T-helper 2 cell treated with Interferon-gamma antibody and Interleukin-4, amounts not matched to agents 5 μg/mL and 100 μg/mL, for 36 hours (primary cell): ENCODE data around the gene NOTCH1.

Experiments
- DNase-seq: peaks from one replicate; pipeline ENCODE4 v3.0.0; 2021; ENCODE audit warnings: low spot score
- H3K27ac Mint-ChIP-seq: one replicate; pipeline ENCODE4 v1.8.0; 2021; ENCODE audit warnings: mild to moderate bottlenecking, mixed read lengths
- H3K27me3 Mint-ChIP-seq: one replicate; pipeline ENCODE4 v1.8.0; 2021; ENCODE audit warnings: low read depth, mixed read lengths
- H3K36me3 Mint-ChIP-seq: one replicate; pipeline ENCODE4 v1.8.0; 2021; ENCODE audit warnings: low read depth, mixed read lengths
- H3K4me1 Mint-ChIP-seq: one replicate; pipeline ENCODE4 v1.8.0; 2021; ENCODE audit warnings: low read depth, mixed read lengths
- H3K4me3 Mint-ChIP-seq: one replicate; pipeline ENCODE4 v1.8.0; 2022; ENCODE audit warnings: mild to moderate bottlenecking, moderate library complexity, mixed read lengths
- H3K9me3 Mint-ChIP-seq: one replicate; pipeline ENCODE4 v1.8.0; 2021; ENCODE audit warnings: mixed read lengths

NOTCH1 gene

DNA sequence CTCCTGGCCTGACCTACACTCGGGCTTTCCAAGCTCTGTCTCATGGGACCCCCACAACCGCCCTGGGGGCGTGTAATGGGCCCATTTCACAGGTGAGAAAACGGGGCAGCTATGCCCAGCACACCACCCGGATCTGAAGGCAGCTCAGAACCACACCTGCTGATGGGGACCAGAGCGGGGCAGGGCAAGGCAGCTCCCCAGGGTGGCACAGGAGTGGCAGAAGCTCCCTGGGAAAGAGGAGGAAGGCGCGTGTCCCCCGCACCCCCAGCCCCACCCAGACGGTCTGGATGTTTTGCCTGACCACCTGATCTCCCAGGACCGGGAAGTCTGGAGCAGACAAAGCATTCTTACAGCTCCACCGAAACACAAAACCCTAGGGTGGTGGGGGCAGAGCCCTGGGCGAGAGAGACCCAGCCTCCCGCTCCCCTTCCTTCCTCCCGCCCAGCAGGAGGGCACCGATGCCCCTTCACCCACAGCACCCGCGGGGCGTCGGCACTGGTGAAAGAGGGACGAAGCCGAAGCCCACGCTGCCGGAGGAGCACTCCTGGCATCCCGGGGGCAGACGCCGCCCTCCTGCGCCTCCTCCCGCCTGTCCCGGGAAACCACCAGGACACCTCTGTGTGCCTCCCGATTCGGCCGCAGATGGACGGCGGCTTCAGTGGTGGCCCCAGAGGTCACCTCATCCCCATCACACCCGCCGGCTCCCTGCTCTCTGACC, 14.5 kb downstream of the NOTCH1 start:
- no peaks in the 10 kb centered on the region for H3K9me3 Mint-ChIP-seq
- H3K4me1 Mint-ChIP-seq: peaks cover 27% of the 10 kb centered on the region
- peaks cover 10% of the 10 kb centered on the region for H3K36me3 Mint-ChIP-seq
- H3K27me3 Mint-ChIP-seq: no peaks in the 10 kb centered on the region
- no peak for DNase-seq
- H3K4me3 Mint-ChIP-seq: peak overlapping the region; percentile 21
- peak overlapping the region; percentile 70 for H3K27ac Mint-ChIP-seq

DNA sequence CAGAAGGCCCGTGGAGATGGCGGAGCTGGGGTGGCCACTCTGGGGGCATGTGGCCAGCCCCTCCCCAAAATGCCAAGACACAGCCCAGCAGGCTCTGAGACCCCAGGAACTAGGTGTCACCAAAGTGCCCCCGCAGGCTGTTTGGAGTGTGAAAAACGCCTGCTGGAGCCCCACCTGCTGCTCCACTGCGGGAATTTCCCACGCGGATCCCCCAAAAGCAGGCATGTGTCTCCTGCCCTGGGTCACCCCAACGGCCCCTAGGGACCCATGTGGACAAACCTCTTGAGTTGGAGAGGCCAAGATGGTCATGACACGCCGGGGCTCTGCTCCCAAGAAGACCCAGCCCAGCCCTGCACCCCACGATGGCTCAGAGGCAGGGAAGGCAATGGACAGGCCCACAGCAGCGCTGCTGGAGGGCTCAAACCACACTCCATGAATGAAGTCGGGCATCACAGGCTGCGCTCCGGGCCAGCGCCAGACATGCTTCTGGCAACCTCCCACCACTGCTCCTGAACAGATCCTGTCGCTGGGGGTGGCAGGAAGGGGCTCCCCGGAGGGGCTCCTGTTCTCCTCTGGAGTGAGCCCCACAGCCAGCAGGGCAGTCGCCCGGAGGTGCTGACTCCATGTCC, 15.3 kb downstream of the NOTCH1 start:
- H3K27ac Mint-ChIP-seq: no peak overlapping the region
- no peak for DNase-seq
- H3K9me3 Mint-ChIP-seq: no peaks in the 10 kb centered on the region
- H3K4me1 Mint-ChIP-seq: peaks cover 27% of the 10 kb centered on the region
- no peak overlapping the region for H3K4me3 Mint-ChIP-seq
- H3K36me3 Mint-ChIP-seq: peaks cover 10% of the 10 kb centered on the region
- no peaks in the 10 kb centered on the region for H3K27me3 Mint-ChIP-seq

DNA sequence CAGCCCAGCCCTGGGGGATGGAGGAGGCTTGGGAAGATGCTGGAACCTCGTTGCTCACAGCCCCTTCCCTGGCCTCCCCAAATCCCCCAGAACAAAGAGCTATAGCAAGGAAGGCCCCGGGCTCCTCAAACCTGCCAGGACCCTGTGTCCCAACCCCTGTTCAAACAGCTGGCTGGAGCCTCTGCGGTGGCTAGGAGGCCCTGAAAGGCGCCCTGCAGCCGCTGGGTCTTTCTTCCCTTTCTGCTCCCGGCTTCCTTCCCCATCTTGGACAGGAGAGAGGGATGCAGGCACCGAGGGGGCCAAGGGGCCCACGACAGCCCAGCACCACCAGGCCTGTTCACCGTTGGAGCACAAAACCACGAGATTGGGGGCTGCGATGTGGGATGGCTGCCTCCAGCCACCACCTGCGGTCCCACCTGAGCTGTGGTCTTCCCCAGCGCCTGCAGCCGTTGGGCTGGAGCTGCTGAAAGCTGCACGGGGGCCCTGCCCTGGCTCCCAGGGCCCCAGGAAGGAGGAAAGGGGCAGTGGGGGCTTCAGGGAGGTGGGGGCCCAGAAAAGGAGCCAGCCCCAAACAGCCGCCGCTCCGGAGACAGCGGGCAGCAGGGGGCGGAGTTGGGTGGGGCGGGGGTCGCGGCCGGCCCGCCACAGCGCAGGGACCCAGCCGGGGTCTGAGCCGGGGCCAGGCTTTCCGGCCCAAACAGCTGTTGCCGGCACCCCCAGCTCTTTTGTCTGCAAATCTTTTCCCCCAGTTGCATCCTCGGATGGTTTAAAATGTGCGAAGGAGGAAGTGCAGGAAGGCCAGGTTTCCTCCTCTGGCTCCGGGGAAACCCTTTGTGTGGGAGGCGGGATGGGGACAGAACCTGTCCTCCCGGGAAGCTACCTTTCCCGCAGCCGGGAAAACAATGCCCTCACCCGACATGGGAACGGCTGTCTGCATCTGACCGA, 16.1 kb downstream of the NOTCH1 start:
- Mint-ChIP-seq H3K27me3 (no peaks in the 10 kb centered on the region), H3K4me3 (no peak overlapping the region), H3K9me3 (no peaks in the 10 kb centered on the region), H3K36me3 (peaks cover 10% of the 10 kb centered on the region), H3K27ac (no peak overlapping the region), H3K4me1 (peaks cover 27% of the 10 kb centered on the region)
- DNase-seq: no peak

DNA sequence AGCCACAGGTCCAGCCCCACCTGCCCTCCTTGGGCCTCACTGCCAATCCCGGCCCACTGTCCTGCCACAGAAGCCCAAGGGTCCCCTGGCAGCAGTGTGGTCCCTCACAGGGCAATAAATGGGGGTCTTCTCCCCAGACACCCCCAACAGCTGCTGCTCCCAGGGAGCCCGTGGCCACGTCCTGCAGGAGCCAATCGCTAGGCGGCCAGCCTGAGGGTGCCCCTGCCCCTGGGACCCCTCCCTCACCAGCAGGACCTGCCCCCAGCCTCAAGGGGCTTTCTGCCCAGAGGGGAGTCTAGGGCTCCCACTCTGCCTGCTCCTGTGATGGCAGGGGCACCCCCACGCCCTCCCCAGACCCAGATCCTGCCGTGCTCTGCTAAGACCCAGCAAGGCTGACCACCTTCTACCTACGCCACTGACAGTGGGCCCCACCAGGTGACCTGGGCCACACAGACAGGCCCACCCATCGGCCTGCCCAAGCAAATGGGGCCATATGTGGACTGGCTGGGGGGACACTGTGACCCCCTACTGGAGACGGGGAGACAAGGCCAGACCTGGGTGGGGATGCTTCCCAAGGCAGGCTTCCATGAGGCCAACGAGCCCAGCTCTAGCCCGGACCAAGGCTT, 17.0 kb downstream of the NOTCH1 start:
- Mint-ChIP-seq H3K27ac (no peak overlapping the region), H3K27me3 (no peaks in the 10 kb centered on the region), H3K4me1 (peaks cover 19% of the 10 kb centered on the region), H3K9me3 (no peaks in the 10 kb centered on the region), H3K4me3 (no peak overlapping the region), H3K36me3 (peaks cover 5% of the 10 kb centered on the region)
- no peak for DNase-seq

DNA sequence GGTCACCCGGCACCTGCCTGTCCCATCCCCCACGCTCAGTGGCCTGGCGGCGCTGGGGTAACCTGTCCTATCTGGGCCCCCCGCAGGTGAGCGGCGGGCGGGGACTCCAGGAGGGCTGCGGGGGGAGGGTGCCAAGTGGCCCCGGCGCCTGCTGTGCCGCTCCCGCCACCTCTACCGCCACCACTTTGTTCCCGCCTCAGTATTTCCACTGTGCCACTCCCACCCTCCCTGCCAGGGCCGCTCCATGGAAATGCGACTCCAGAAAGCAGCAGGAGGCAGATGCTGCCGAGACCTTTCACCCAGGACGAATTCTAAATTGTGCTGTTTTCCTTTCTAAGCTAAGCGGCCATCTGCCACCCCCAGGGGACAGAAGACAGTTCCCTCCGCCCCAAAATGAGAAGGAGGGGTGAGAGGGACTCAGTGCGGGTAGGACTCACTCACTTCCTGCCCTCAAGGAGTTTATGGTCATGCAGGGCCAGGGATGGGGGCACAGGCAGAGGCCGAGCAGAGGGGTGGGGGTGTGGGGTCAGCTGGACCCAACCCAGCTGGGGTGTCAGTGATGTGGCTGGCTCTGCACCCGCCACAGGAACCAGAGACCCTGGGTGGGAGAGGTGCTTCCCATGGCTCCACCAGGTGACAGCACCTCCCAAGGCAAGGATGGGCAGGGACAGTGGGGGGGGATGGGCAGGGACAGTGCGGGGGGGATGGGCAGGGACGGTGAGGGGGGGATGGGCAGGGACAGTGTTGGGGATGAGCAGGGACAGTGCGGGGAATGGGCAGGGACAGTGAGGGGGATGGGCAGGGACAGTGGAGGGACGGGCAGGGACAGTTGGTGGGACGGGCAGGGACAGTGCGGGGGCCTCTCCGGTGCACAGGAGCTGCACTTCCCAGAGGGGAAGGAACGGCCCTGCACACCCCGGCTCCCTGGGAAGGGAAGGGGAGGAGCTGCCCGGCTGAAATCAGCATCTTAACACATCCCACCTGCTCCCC, 17.8 kb downstream of the NOTCH1 start:
- Mint-ChIP-seq H3K4me3 (no peak overlapping the region), H3K4me1 (peaks cover 13% of the 10 kb centered on the region), H3K27ac (peak overlapping the region; percentile 45), H3K36me3 (peaks cover 5% of the 10 kb centered on the region), H3K27me3 (no peaks in the 10 kb centered on the region), H3K9me3 (no peaks in the 10 kb centered on the region)
- no peak for DNase-seq

DNA sequence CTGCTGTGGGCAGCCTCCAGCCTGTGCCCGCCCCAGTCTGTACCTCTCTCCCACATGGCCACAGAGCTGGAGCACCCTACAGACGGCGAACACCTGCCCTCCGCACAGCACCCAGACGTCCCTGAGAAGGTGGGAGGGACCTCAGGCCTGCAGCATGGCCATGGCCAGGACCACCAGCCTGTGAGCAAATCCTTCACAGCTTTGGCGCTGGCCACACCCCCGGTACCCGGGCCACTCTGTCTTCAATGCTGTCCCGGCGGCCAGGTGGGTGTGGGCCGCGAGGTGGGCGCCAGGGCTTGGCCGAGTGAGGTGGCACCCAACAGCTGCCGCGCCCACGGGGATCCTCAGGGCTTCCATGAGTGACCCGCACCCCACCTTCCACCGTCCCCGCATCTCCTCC, 18.7 kb downstream of the NOTCH1 start:
- no peak overlapping the region for H3K4me3 Mint-ChIP-seq
- H3K4me1 Mint-ChIP-seq: peaks cover 6% of the 10 kb centered on the region
- no peak overlapping the region for H3K27ac Mint-ChIP-seq

DNA sequence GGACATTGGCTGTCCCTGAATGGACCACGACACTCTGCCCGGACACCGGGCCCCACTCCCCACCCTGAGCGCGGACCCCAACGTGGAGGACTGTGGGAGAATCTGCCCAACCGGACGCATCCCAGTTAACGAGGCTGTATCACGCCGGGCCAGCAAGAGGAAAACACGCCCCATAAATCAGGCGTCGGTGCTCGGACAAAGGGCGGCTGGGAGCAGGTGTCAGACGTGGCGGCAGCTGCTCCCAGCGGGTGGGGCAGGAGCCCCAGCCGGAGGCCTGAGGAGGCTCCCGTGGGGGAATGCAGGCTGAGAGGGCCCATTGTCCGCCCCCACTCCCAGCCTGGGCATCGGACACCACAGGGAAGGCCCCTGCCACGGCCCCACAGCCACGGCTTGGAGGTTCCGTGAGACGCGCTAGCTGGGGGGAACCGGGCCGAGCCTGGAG, 19.2 kb downstream of the NOTCH1 start:
- H3K27ac Mint-ChIP-seq: no peak overlapping the region
- peaks cover 6% of the 10 kb centered on the region for H3K4me1 Mint-ChIP-seq
- H3K4me3 Mint-ChIP-seq: no peak overlapping the region
- DNase-seq: no peak
- H3K36me3 Mint-ChIP-seq: peaks cover 3% of the 10 kb centered on the region
- no peaks in the 10 kb centered on the region for H3K9me3 Mint-ChIP-seq
- H3K27me3 Mint-ChIP-seq: no peaks in the 10 kb centered on the region

More for the DNA sequence above, 18.7 kb downstream of the NOTCH1 start:
- Mint-ChIP-seq H3K36me3 (peaks cover 3% of the 10 kb centered on the region), H3K27me3 (no peaks in the 10 kb centered on the region), H3K9me3 (no peaks in the 10 kb centered on the region)
- DNase-seq: no peak

DNA sequence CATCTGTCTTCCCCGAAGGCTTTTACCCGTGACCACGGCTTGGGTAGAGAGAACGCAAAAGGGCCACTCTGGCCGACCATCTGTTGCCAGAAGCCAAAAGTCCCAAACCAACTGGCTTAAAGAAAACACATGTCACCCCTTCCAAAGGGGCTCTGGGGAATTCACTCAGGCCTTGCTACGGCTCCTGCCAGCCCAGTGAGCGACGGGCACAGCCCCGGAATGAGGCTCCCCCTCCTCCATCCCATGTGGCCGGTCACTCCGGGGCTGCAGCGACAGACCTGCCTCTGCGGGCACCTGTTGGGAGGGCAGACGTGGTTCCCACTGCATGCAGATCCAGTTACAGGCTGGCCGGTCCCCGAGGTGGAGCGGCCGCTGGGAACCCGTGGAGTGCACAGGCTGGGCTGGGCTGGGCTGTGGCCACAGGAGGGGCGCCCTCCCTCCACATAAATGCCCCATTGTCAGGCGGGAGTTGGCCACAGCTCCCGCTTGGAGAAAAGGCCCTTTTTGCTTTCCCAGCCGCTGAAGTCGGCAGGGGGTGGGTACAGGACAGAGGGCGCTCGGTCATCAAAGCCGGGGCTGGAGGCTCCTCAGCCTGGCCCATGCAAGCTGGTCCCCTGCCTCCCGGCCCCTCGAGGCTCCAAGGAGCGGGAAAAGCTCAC, 19.9 kb downstream of the NOTCH1 start:
- no peak for DNase-seq
- no peaks in the 10 kb centered on the region for H3K27me3 Mint-ChIP-seq
- H3K27ac Mint-ChIP-seq: no peak overlapping the region
- no peaks in the 10 kb centered on the region for H3K9me3 Mint-ChIP-seq
- H3K4me3 Mint-ChIP-seq: no peak overlapping the region
- H3K36me3 Mint-ChIP-seq: peaks cover under 1% of the 10 kb centered on the region
- peaks cover 3% of the 10 kb centered on the region for H3K4me1 Mint-ChIP-seq

DNA sequence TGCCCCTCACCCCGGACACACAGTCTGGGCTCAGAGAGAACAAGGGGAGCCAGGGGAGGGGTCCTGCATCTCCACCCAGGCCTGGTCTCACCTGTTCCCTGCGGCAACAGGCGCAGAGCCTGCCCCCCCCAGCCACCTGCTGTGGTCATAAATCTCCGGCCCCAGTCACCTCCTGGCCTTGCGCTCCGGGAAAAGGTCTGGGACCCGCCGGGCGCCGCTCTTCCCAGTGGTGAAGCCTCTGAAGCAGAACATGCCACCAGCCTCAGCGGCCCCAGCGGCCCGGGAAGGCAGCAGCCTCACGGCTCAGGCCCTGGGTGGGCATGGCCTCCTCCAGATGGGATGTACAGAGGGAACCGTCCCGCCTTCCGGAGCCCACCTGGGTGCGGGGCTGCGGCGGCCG, 20.6 kb downstream of the NOTCH1 start:
- Mint-ChIP-seq H3K27ac (no peak overlapping the region), H3K4me1 (peaks cover 3% of the 10 kb centered on the region), H3K4me3 (no peak overlapping the region), H3K27me3 (no peaks in the 10 kb centered on the region), H3K36me3 (no peaks in the 10 kb centered on the region), H3K9me3 (no peaks in the 10 kb centered on the region)
- DNase-seq: no peak

DNA sequence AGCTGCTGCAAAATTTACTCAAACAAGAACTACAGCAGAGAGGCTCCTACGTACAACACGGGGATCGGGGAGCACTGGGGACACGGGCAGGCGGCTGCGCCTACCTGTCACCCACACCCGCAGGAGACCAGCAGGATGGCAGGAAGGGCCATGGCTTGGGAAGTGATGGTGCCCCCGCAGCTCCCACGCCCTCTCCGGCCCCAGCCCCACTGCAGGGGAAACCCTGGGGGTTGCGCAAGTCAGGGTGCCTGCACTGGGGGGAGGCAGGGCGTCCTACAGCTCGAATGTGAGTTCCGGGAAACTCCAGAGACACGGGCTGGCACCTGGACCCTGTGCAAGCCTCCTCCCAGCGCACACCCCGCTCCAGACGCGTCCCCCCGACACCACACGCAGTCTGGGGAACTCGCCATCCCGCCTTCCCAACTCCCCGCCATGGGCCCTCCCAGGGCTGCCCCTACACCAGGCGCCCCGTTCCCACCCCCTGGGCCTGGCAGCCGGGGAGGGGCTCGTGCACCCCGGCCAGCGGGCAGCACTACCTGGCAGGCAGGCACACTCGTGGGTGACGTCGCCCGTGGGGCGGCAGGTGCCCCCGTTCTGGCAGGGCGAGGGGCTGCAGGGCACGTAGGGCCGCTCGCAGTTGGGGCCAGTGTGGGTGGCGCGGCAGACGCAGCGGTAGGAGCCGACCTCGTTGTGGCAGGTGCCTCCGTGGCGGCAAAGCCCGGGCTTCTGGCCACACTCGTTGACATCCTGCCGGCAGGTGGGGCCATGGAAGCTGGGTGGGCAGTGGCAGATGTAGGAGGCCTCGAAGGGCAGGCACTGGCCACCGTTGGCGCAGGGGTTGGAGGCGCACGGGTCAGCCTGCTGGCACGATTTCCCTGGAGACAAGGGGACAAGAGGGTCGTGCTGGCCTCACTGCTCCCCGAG, 23.3 kb downstream of the NOTCH1 start:
- no peak overlapping the region for H3K4me3 Mint-ChIP-seq
- H3K27ac Mint-ChIP-seq: no peak overlapping the region
- no peaks in the 10 kb centered on the region for H3K36me3 Mint-ChIP-seq
- H3K4me1 Mint-ChIP-seq: no peaks in the 10 kb centered on the region
- no peaks in the 10 kb centered on the region for H3K27me3 Mint-ChIP-seq
- no peak for DNase-seq
- no peaks in the 10 kb centered on the region for H3K9me3 Mint-ChIP-seq

DNA sequence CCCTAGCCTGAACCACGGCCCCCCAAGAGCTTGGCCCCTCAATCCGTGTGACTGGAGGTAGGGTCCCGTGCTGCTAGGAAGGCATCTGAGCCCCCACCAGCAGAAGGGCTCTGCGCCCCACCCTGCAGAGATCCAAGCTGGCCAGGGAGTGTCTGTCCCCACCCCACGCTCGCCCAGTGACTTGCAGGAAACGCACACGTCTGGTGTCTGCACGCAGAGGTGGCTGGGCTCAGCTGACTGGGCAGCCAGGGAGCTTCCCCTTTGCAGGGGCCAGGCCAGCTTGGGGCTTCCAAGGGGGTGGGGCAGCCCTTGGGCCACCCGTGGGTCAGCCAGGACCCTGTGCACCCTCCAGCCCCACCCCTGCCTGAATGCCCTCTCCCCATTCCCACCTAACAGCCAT, 24.3 kb downstream of the NOTCH1 start:
- no peaks in the 10 kb centered on the region for H3K36me3 Mint-ChIP-seq
- DNase-seq: no peak
- no peak overlapping the region for H3K27ac Mint-ChIP-seq
- no peaks in the 10 kb centered on the region for H3K9me3 Mint-ChIP-seq
- H3K4me1 Mint-ChIP-seq: no peaks in the 10 kb centered on the region
- no peak overlapping the region for H3K4me3 Mint-ChIP-seq
- H3K27me3 Mint-ChIP-seq: no peaks in the 10 kb centered on the region

DNA sequence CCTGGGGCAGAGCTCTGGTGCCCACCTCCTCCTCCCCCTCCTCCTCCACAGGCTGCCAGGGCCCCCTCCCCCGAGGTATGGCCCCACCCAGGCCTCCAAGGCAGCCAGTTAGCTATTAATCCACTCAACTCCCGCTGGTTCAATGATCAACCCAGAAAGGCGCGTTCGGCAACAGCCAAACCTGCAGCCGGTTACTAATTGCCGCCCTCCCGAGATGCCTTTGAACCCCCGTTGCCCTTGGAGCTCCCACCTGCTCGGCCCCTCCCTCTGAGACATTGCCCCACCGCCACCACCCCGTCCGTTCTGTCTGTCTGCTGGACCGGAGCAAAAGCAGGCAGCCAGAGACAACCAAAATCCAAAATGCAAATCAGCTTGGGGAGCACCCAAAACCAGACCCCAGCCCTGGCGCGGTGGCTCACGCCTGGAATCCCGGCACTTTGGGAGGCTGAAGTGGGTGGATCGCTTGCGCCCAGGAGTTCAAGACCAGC, 25.8 kb downstream of the NOTCH1 start:
- H3K4me1 Mint-ChIP-seq: no peaks in the 10 kb centered on the region
- no peak overlapping the region for H3K27ac Mint-ChIP-seq
- H3K9me3 Mint-ChIP-seq: no peaks in the 10 kb centered on the region
- no peaks in the 10 kb centered on the region for H3K27me3 Mint-ChIP-seq
- no peaks in the 10 kb centered on the region for H3K36me3 Mint-ChIP-seq
- H3K4me3 Mint-ChIP-seq: no peak overlapping the region
- no peak for DNase-seq
